CD4-positive, alpha-beta T cell (primary cell): ENCODE results near the gene TJP1. TPM values are rescaled to one million over a fixed set of nuclear protein-coding genes. Genes with fewer than 3 reads are reported as not detected.

Source experiments
- ATAC-seq: fragments of 200-7000 bp; cut with Tn5 transposase; one replicate; pipeline ENCODE4 v1.10.0; 2022; ENCODE audit warnings: mild to moderate bottlenecking; ENCODE audit not compliant: poor library complexity
- CTCF ChIA-PET: fragments of 350-600 bp; sonication (Branson Sonifier 250); formaldehyde crosslinking; loops from one replicate; lab custom pipeline; 2021; ENCODE audit warnings: antibody characterized with exemption, inconsistent platforms; lab: Charles Lee
- POLR2A ChIA-PET: fragments of 350-600 bp; sonication (Branson Sonifier 250); formaldehyde crosslinking; loops from one replicate; lab custom pipeline; 2021; ENCODE audit warnings: antibody characterized with exemption, inconsistent platforms; lab: Charles Lee
- DNase-seq, 14 experiments: peaks; one replicate each; pipeline ENCODE4 v3.0.0-alpha.2; 2013 to 2020; ENCODE audit warnings: mixed read lengths in 2 of 14
- H3K27ac ChIP-seq, 2 donors: one replicate each; pipeline versions ENCODE4 v1.5.1 to v1.7.0; 2013; ENCODE audit warnings: low read length in 2 of 2, low read depth in 1 of 2, mild to moderate bottlenecking in 1 of 2
- H3K27me3 ChIP-seq, 2 experiments: 1 replicate in 1 of 2; 2 replicates in 1 of 2; pipeline versions ENCODE4 v1.6.1 to v1.7.0; 2013; ENCODE audit warnings: low read length in 2 of 2, control low read depth in 1 of 2, mild to moderate bottlenecking in 1 of 2, moderate library complexity in 1 of 2; ENCODE audit not compliant: insufficient read depth in 2 of 2, control insufficient read depth in 1 of 2
- H3K36me3 ChIP-seq: one replicate; pipeline ENCODE4 v1.6.1; 2013; ENCODE audit warnings: low read length, control low read depth; ENCODE audit not compliant: insufficient read depth
- H3K4me1 ChIP-seq: one replicate; pipeline ENCODE4 v1.6.1; 2013; ENCODE audit warnings: low read length, control low read depth; ENCODE audit not compliant: insufficient read depth
- H3K4me3 ChIP-seq: one replicate; pipeline ENCODE4 v1.5.1; 2013; ENCODE audit warnings: mild to moderate bottlenecking, low read length, moderate library complexity
- H3K9me3 ChIP-seq, 2 experiments: 1 replicate in 1 of 2; 2 replicates in 1 of 2; pipeline versions ENCODE4 v1.6.1 to v1.7.0; 2013; ENCODE audit warnings: low read length in 2 of 2, mild to moderate bottlenecking in 2 of 2, control low read depth in 1 of 2, moderate library complexity in 1 of 2; ENCODE audit not compliant: control insufficient read depth in 1 of 2, insufficient read depth in 1 of 2
- H3K27ac Mint-ChIP-seq: one replicate; pipeline ENCODE4 v1.8.0; 2020; ENCODE audit warnings: mixed read lengths
- H3K27me3 Mint-ChIP-seq: one replicate; pipeline ENCODE4 v1.8.0; 2021; ENCODE audit warnings: mixed read lengths
- H3K36me3 Mint-ChIP-seq: one replicate; pipeline ENCODE4 v1.8.0; 2021; ENCODE audit warnings: low read depth, mixed read lengths
- H3K4me1 Mint-ChIP-seq: one replicate; pipeline ENCODE4 v1.8.0; 2021; ENCODE audit warnings: low read depth, mixed read lengths
- H3K4me3 Mint-ChIP-seq: one replicate; pipeline ENCODE4 v1.8.0; 2020; ENCODE audit warnings: mild to moderate bottlenecking, mixed read lengths
- H3K9me3 Mint-ChIP-seq: one replicate; pipeline ENCODE4 v1.8.0; 2020; ENCODE audit warnings: mixed read lengths
- CTCF ChIP-seq: fragments of 200-600 bp; IDR thresholded peaks from one replicate; pipeline ENCODE4 v1.8.0; 2022; ENCODE audit warnings: antibody characterized with exemption, mild to moderate bottlenecking
- intact Hi-C, 2 experiments: fragments of 100-400 bp; cut with DNase I in 1 of 2; cut with micrococcal nuclease in 1 of 2; formaldehyde crosslinking; loops; one replicate each; pipeline versions ENCODE4 v1.15.1 to v1.9.0; 2023 to 2025; cut with DNase I, micrococcal nuclease
- total RNA-seq, 174 experiments: library from RNA in 2 of 174; stranded (reverse) in 2 of 174; gene quantifications; one replicate each; pipeline ENCODE4 v1.2.3 and lab custom pipeline; 2021 to 2026

The TJP1 gene
- total RNA-seq, 2 experiments from 2014 or later = not detected

GRCh38 chr15:29774900-29775299, 47.4 kb downstream of the TJP1 start:
- DNase-seq (no peak), ATAC-seq (no peak)
- Histone ChIP-seq H3K4me3 (no peak overlapping the region), H3K27ac (no peak overlapping the region), H3K4me1 (no peaks in the 10 kb centered on the region), H3K27me3 (peaks cover 0 to 30% of the 10 kb centered on the region in 2 experiments), H3K9me3 (peaks cover 0 to 5% of the 10 kb centered on the region in 2 experiments), H3K36me3 (no peaks in the 10 kb centered on the region)
- intact Hi-C loops = no loop called here
- H3K27ac Mint-ChIP-seq = no peak overlapping the region
- CTCF ChIA-PET = no interaction called here
- no peak for TF ChIP-seq CTCF
- H3K4me3 Mint-ChIP-seq = no peak overlapping the region
- POLR2A ChIA-PET = no interaction called here
- H3K27me3 Mint-ChIP-seq = peaks cover 65% of the 10 kb centered on the region
- H3K36me3 Mint-ChIP-seq = no peaks in the 10 kb centered on the region
- H3K4me1 Mint-ChIP-seq = no peaks in the 10 kb centered on the region
- no peaks in the 10 kb centered on the region for H3K9me3 Mint-ChIP-seq

GRCh38 chr15:29773816-29774215, 48.5 kb downstream of the TJP1 start:
- no peak overlapping the region for H3K4me3 ChIP-seq
- Mint-ChIP-seq H3K36me3 (no peaks in the 10 kb centered on the region), H3K4me1 (no peaks in the 10 kb centered on the region), H3K27me3 (peaks cover 63% of the 10 kb centered on the region), H3K4me3 (no peak overlapping the region), H3K9me3 (no peaks in the 10 kb centered on the region), H3K27ac (no peak overlapping the region)
- no peak for TF ChIP-seq CTCF
- H3K9me3 ChIP-seq = peaks cover 0 to 5% of the 10 kb centered on the region in 2 experiments
- DNase-seq (no peak), ATAC-seq (no peak)
- ChIA-PET CTCF (no interaction called here), POLR2A (no interaction called here)
- no peaks in the 10 kb centered on the region for H3K4me1 ChIP-seq
- no peak overlapping the region for H3K27ac ChIP-seq
- intact Hi-C loops = no loop called here
- H3K36me3 ChIP-seq = no peaks in the 10 kb centered on the region
- peaks cover 0 to 34% of the 10 kb centered on the region in 2 experiments for H3K27me3 ChIP-seq

GRCh38 chr15:29773000-29773399, 49.3 kb downstream of the TJP1 start:
- no peak for TF ChIP-seq CTCF
- no peak overlapping the region for H3K27ac Mint-ChIP-seq
- H3K4me3 Mint-ChIP-seq = no peak overlapping the region
- Histone ChIP-seq H3K4me3 (no peak overlapping the region), H3K27me3 (peaks cover 0 to 34% of the 10 kb centered on the region in 2 experiments), H3K9me3 (peaks cover 0 to 5% of the 10 kb centered on the region in 2 experiments), H3K4me1 (no peaks in the 10 kb centered on the region), H3K27ac (no peak overlapping the region), H3K36me3 (no peaks in the 10 kb centered on the region)
- H3K9me3 Mint-ChIP-seq = no peaks in the 10 kb centered on the region
- POLR2A ChIA-PET = no interaction called here
- CTCF ChIA-PET = no interaction called here
- H3K4me1 Mint-ChIP-seq = no peaks in the 10 kb centered on the region
- H3K36me3 Mint-ChIP-seq = no peaks in the 10 kb centered on the region
- no peak for DNase-seq
- no peak for ATAC-seq
- intact Hi-C loops = no loop called here
- H3K27me3 Mint-ChIP-seq = peaks cover 64% of the 10 kb centered on the region
